HG03432 (cell line): ENCODE results near the gene RESP18.

Source experiments
- ATAC-seq: cut with Tn5 transposase; IDR thresholded peaks from one replicate; pipeline ENCODE4 v1.9.1; 2021; ENCODE audit warnings: mild to moderate bottlenecking, moderate library complexity; ENCODE audit not compliant: unreplicated experiment

RESP18 gene

DNA sequence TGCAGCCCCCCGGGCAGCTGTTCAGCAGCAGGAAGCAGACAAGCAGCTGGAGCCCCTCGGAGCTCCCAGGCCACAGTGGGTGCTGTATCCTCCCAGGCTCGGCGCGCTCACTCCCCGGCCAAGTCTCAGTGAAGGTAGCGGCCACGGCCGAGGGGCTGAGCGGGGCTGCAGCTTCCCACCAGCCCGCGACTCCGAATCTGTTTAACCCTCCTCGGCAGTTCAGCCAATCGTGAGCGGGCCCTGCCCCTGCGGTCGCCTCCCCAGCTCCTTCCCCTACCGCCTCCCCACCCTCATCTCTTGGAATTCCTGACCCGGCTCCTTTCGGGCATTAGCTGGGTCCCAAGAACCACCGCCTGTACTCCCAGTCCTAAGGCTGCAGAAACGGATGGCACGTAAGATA, at the start of gene RESP18:
Gene RESP18 (minus strand): TSS at position 203 of the 400 bp plus-strand sequence.
- no peak for ATAC-seq

DNA sequence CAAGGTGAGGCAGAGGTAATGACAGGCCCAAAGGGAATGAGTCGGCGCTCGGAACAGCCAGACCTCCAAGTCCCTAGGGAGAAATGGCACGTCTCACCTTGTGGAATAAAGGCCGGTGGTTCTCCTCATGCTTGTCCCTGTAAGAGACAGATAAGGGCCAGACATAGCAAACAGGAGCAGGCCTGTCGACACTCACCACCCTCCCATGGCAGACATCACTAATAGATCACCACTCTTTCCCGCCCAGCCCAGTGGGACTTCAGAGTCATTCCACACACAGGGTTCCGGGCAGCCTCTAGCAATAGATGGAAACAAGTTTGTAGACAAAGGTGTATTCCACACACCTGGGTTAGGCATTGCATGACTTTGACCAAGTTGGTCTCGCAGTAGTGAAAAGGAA, 48.9 kb upstream of the RESP18 start:
- ATAC-seq = no peak

DNA sequence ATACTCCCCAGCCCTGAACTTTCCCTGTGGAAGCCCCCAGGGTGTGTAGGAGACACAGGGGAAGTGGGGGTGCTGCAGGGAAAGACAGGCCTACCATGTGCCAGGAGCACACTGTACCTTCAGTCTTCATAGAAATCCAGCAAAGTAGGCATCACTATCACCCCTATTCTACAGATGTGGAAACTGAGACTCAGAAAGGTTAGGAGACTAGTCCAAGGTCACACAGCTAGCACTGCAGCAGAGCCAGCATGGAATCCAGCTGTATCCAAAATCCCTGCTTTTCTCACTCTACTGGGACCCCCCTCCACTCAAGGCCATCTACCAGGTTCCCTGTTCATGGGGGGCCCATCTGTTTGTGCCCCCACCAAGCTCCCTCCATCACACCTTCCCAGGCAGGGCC, 48.4 kb upstream of the RESP18 start:
- ATAC-seq = no peak

DNA sequence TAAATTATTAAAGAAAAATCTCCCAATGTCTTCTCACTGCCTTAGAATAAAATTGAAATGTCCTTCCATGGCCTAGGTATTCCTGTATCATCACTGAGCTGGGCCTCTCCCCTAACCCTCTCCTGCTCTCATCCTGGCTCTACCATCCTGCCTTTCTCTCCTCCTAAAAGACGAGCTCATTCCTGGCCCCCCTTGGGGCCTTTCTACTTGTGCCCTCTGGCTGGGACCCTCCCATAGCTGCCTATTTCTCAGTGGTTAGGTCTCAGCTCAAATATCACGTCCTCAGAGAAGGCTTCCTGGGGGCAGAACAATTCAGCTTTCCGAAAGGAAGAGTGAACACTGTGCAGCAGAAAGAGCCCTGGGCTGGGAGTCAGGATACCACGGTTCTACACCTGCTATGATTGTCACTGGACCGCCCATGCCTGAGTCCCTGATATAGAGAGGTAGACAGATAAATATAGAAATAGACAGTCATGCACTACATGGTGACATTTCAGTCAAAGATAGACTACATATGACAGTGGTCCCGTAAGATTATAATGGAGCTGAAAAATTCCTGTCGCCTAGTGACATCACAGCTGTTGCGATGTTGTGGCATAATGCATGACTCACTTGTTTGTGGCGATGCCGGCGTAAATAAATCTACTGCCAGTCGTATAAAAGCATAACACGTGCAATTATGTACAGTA, 45.8 kb upstream of the RESP18 start:
- ATAC-seq = no peak

DNA sequence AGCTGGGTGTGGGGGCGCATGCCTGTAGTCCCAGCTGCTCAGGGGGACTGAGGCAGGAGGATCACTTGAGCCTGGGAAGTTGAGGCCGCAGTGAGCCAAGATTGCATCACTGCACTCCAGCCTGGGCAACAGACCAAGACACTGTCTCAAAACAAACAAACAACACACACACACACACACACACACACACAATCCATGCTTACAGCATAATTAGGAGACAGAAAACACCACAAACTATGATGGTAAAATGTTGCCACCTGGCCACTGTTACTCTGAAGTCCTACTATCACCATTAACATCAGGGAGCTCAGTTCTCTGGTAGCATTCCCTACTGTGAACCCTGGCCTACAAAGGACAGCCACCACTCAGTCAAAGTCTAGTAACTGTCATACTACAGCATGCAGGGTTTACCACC, 36.9 kb upstream of the RESP18 start:
- ATAC-seq = no peak

- ATAC-seq = no peak
Observed at GRCh38 chr2:219368690-219369191, 36.2 kb upstream of the RESP18 start.

GRCh38 chr2:219362524-219363164, 30.1 kb upstream of the RESP18 start:
- peak; percentile 94 for ATAC-seq

- peak; percentile 3 for ATAC-seq
Observed at GRCh38 chr2:219362072-219362471, 29.5 kb upstream of the RESP18 start.

DNA sequence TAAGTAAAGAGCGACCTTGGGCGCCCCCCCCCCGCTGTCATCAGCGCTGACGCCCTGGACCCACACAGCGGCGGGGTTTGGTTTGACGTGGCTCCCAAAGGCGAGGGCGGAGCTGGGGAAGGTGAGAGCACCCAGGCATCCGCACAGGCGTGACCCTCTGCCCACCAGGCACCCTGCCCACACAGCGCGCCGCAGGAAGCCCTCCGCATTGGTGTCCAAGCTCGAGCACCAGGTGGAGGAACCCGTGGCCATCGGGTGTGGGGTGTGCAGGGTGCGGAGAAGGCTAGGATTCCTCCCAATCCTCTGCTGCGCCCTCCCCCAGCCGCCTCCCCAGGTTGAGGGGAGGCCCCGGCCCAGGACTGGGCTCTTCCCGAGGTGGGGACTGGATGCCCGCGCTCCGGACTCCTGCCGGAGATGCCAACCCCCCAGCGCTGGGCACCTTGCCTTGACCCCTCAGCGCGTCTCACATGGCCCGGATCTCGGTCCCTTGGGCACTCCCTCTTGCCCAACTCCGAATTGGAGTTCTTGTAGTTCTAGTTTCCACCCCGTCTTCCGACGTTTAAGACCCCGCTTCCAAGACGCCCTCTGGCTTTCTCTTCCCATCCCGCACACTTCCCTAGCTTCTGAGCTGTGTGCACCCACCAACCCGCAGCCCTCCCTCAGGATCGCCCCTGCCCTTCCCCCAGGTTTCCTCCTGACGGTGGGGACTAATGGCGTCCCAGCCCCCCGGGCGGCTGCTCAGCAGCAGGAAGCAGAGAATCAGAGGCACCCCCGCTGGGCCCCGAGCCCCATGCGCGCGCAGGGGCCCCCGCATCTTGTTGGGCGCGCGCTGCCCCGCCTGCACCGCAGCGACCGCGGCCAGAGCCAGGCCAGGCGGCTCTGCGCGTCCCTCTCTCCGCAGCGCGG, 25.9 kb upstream of the RESP18 start:
- ATAC-seq = no peak

DNA sequence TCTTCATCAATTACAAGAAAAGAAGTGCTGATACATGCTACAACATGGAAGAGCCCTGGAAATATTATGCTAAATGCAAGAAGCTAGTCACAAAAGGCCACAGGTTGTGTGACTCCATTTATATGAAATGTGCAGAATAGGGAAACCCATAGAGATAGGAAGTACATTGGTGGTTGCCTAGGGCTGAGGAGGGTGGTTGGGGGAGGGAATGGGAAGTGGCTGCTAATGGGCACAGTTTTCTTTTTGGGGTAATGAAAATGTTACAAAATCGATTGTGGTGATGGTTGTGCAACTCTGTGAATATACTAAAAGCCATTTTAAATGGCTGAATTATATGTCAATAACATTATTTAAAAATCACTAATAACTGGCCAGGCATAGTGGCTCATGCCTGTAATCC, 24.3 kb upstream of the RESP18 start:
- ATAC-seq = no peak

DNA sequence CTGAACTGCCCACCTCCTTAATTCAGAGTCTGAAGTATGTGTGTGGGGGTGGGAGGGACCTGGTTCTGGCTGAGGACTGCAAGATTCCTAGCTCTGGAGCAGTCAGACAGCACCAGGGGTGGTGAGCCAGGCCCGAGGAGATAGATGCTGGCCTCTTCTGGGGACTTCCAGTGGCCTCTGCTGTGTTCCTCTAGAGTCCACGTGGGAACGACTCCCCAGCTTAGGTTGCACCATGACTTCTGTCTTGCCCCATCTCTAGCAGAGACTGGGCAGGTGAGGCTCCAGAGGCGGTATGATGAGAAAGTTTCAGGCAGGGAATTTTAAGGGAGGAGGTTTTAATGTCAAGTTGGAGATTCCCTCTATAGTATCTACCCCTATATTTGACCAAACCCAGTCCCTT, 22.0 kb upstream of the RESP18 start:
- no peak for ATAC-seq

DNA sequence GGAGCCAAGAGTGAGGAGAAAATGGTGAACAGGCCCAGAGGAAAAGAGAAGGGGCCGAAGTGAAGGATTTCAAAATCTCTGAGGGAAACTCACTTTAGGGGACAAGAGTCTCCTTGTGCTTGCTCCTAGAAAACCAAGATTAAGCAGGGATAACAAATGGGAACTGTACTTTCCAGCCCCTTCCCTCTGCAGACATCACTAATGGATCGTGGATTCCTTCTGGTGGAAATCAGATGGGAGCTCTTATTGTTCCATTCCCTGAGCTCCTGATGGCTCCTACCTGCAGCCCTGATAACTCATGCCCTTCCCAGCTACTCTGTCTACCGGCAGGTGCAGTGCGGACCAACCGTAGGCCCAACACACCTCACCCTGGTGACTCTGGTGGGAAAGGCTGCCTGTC, 20.6 kb upstream of the RESP18 start:
- ATAC-seq = no peak

DNA sequence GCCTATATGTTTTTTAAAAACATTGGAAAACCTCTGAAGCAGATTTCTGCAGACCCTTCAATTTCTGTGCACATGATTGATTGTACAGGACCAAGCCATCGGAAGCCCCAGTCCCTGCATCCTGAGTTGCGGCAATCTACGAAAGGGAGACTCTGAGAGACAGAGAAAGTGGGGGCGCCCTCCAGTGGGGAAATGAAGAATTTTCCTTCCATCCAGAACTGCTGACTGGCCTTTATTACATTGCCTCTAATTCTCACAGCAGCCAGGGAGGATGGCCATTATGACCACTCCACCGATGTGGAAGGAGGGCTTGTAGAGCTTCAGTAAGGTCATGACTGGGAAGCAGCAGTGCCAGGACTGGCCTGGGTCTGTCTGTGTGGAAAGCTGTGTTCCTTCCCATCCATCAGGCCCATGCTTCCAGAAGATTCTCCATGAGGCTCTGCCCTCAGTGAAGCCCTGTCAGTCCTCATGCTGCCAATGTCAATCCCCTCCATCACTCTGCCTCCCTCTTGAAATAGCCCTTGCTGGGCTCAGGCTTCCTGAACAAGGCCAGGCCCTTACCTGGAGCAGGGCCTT, 20.0 kb upstream of the RESP18 start:
- peak; percentile 59 for ATAC-seq

GRCh38 chr2:219350710-219351221, 18.2 kb upstream of the RESP18 start:
- no peak for ATAC-seq

DNA sequence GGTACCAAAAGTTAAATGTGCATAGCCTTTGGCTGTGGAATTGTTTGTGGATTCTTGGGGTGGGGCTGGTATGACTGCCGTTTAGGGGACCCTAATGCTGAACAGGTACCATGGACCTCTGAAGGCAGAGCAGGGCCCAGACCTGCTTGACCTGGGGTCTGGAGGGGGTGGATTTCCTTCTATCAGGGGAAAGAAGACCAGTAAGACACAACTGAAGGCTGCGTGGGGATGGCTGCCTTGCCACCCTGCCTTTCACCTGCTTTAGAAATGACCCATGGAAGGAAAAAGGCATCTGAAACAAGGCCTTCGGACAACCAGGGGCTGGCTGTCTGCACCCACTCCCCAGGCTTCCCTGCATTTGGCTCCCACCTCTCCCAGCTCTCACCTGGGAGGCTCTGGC, 17.7 kb upstream of the RESP18 start:
- no peak for ATAC-seq

GRCh38 chr2:219344751-219345430, 12.3 kb upstream of the RESP18 start:
- ATAC-seq = no peak

GRCh38 chr2:219335373-219335786, 2.8 kb upstream of the RESP18 start:
- no peak for ATAC-seq

DNA sequence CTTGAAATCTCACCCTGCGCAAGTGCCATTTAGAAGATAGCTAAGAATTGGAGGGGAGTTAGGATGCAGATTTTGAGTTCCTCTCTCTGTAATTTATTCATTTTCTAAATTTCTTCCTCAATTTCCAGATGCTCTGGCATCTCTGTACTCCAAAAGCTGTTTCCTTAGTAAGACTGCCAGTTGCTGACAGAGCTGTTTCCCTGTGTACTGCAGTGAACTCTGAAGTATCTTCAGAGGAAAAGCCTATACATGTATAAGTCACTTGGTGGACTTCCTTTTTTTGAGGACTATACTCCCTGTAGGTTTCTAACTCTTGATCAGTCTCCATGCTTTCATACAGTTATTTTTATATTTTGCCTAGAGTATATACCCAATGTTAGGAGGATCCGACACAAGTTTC, 1.5 kb upstream of the RESP18 start:
- ATAC-seq = no peak

DNA sequence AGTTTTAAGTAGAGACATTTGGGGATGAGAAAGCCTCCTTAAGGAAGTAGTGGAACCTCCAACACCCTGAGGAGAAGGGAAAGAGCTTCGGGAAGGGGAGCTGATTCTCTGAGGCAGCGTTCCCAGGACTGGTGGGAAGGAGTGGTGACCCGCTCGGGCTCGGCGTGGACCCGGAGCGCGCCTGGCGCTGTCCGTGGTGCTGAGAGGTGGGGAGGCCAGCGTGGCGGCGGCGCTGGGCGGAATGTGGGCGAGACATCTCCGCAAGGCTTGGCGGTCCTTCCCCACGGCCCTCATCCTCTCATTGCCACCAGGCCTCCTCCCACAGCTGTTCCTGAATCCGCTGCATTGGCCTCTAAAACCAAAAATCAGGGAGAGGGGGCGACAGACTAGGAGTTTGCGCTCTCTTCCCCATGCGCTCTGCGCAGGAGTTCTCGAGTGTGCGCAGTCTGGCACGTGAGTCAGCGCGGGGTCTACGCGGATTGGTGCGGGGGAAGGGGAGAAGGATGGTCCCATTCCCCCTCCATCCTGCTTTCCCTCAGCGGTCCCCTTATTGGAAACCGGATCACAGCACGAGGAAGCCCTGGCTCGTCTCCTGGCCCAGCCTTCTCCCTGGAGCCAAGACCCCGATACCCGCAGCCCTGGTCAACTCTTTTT, 857 bp downstream of the RESP18 start:
- no peak for ATAC-seq

- no peak for ATAC-seq
Observed at GRCh38 chr2:219327719-219328118, 4.8 kb downstream of the RESP18 start.
